DND-41 (cell line): ENCODE measurements around the gene MT1M.

Experiments used
- EZH2 ChIP-seq: IDR thresholded peaks from 3 replicates; pipeline ENCODE4 v1.6.1; 2012; ENCODE audit warnings: borderline replicate concordance, low read depth, mild to moderate bottlenecking, moderate library complexity, low read length, inconsistent platforms; ENCODE audit not compliant: severe bottlenecking
- TF ChIP-seq, protein P1 (sequence below): IDR thresholded peaks from 2 replicates; pipeline ENCODE4 v1.5.1; 2012; ENCODE audit warnings: borderline replicate concordance, low read length, moderate library complexity, mild to moderate bottlenecking; ENCODE audit not compliant: poor library complexity, severe bottlenecking; ENCODE audit errors: extremely low read depth

DNA sequence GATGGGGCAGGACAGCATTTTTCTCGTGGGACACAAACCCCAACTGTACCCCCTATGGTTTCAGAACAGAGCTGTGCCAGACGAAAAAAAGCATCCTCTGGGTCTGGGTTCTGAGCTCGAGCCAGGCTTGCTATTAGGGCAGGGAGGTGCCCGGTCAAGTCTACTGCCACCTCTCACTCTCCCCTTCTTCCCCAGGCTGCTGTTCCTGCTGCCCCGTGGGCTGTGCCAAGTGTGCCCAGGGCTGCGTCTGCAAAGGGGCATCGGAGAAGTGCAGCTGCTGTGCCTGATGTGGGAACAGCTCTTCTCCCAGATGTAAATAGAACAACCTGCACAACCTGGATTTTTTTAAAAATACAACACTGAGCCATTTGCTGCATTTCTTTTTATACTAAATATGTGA, 5.8 kb upstream of the MT1M start:
- TF ChIP-seq, protein P1, sequence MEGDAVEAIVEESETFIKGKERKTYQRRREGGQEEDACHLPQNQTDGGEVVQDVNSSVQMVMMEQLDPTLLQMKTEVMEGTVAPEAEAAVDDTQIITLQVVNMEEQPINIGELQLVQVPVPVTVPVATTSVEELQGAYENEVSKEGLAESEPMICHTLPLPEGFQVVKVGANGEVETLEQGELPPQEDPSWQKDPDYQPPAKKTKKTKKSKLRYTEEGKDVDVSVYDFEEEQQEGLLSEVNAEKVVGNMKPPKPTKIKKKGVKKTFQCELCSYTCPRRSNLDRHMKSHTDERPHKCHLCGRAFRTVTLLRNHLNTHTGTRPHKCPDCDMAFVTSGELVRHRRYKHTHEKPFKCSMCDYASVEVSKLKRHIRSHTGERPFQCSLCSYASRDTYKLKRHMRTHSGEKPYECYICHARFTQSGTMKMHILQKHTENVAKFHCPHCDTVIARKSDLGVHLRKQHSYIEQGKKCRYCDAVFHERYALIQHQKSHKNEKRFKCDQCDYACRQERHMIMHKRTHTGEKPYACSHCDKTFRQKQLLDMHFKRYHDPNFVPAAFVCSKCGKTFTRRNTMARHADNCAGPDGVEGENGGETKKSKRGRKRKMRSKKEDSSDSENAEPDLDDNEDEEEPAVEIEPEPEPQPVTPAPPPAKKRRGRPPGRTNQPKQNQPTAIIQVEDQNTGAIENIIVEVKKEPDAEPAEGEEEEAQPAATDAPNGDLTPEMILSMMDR = no peak
- no peak for TF ChIP-seq EZH2
